GM12872 (cell line): Measurements from ENCODE around the gene MRTFA.

Source experiments
- TF ChIP-seq, protein P1 (sequence below): IDR thresholded peaks from 3 replicates; pipeline ENCODE4 v1.5.1; 2011; ENCODE audit warnings: low read depth, mild to moderate bottlenecking, low read length, moderate library complexity; ENCODE audit not compliant: insufficient read depth

Gene MRTFA

GRCh38 chr22:40552070-40552469 is 84.4 kb downstream of the MRTFA start:
- TF ChIP-seq, protein P1, sequence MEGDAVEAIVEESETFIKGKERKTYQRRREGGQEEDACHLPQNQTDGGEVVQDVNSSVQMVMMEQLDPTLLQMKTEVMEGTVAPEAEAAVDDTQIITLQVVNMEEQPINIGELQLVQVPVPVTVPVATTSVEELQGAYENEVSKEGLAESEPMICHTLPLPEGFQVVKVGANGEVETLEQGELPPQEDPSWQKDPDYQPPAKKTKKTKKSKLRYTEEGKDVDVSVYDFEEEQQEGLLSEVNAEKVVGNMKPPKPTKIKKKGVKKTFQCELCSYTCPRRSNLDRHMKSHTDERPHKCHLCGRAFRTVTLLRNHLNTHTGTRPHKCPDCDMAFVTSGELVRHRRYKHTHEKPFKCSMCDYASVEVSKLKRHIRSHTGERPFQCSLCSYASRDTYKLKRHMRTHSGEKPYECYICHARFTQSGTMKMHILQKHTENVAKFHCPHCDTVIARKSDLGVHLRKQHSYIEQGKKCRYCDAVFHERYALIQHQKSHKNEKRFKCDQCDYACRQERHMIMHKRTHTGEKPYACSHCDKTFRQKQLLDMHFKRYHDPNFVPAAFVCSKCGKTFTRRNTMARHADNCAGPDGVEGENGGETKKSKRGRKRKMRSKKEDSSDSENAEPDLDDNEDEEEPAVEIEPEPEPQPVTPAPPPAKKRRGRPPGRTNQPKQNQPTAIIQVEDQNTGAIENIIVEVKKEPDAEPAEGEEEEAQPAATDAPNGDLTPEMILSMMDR: no peak

GRCh38 chr22:40547729-40548143 is 88.8 kb downstream of the MRTFA start:
- TF ChIP-seq, protein P1: no peak

- TF ChIP-seq, protein P1: no peak
These were observed 91.8 kb downstream of the MRTFA start for GRCh38 chr22:40544758-40545157.

GRCh38 chr22:40542821-40543540 is 93.5 kb downstream of the MRTFA start:
- TF ChIP-seq, protein P1: no peak

DNA sequence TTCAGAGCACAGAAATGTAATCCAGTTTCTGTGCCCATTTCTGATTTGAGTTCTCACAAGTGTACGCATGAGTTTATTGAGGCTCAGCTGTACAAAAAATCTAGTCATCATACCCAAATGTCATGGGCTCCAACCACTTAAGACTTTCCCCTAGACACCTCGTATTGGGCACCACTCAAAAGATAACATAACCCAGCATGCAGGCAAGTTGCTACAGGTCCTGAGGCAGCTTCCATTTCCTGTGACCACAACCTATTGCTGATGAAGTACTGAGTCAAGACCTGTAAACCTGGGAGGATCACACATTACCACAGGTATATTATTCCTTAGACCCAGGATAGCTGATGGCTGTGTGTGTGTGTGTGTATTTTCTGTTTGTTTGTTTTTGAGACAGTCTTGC is 95.2 kb downstream of the MRTFA start:
- TF ChIP-seq, protein P1: no peak

DNA sequence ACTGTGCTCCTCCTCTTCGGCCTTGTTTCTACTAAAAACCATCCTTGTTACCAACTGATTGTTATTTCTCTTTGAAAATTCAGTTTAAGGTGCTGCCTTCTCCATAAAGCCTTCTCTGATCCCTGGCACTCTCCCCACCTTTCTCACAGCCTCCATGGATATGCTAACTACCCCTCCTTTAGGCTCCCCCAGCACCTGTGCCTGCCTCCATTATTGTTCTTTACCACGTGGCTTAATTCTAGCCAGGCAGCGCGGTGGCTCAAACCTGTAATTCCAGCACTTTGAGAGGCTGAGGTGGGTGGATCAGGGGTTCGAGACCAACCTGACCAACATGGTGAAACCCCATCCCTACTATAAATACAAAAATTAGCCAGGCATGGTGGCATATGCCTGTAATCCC is 96.3 kb downstream of the MRTFA start:
- TF ChIP-seq, protein P1: no peak

DNA sequence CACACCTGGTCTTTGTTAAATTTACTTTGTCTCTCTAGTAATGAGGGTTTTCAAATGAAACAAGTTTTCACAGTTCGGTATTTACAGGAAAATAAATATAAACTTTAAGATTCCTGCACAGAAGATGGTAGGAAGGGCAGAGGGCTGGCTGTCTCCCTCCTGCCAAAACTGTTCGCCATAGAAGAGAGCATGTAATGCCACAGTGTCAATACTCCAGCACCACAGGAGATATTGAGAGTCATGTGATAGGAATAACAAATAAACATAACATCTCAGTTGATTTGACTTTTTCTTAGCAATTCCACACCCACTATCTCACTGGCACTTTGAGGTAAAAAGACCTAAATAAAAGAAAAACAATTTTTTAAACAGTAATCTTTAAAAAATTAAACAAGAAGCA is 100.9 kb downstream of the MRTFA start:
- TF ChIP-seq, protein P1: no peak
